Measurements from ENCODE around the gene RNF182.

The RNF182 gene

GRCh38 chr6:13913226-13914001 lies 11.3 kb upstream of the RNF182 start:
- Histone ChIP-seq H3K4me3 (ENCODE audit: low read length) (no peak overlapping the region), H3K4me2 (ENCODE audit: low read length) (no peak overlapping the region)

GRCh38 chr6:13914351-13914750 lies 10.4 kb upstream of the RNF182 start:
- Histone ChIP-seq H4K20me1 (ENCODE audit: control insufficient read depth, insufficient read depth, low read depth, low read length) (no peaks in the 10 kb centered on the region), H3K9me3 (ENCODE audit: control insufficient read depth, insufficient read depth, low read length) (no peaks in the 10 kb centered on the region), H3K4me1 (ENCODE audit: control insufficient read depth, low read length) (no peaks in the 10 kb centered on the region), H3K27me3 (ENCODE audit: control insufficient read depth, low read length) (peaks cover 16% of the 10 kb centered on the region; the same call in 1 of the 2 replicates), H3K79me2 (ENCODE audit: control insufficient read depth, low read length) (no peaks in the 10 kb centered on the region), H3K4me2 (ENCODE audit: low read length) (no peak overlapping the region), H3F3A (ENCODE audit: control insufficient read depth, insufficient read depth) (no peaks in the 10 kb centered on the region), H3K36me3 (ENCODE audit: control insufficient read depth, low read length) (no peaks in the 10 kb centered on the region), H3K4me3 (ENCODE audit: low read length) (no peak overlapping the region), H3K27ac (ENCODE audit: low read depth, low read length) (no peak overlapping the region), H3K9me2 (replicated peaks; ENCODE audit: control insufficient read depth, low read length) (no peaks in the 10 kb centered on the region)
- TF ChIP-seq EZH2phosphoT487 (IDR thresholded peaks at IDR 0.05; ENCODE audit: borderline replicate concordance, low read length) = no peak
- no peak for TF ChIP-seq CTCF (IDR thresholded peaks at IDR 0.05; ENCODE audit: low read depth, low read length, poor library complexity, severe bottlenecking)

More at GRCh38 chr6:13913226-13914001, 11.3 kb upstream of the RNF182 start:
- H3K9me3 ChIP-seq (ENCODE audit: control insufficient read depth, insufficient read depth, low read length) = no peaks in the 10 kb centered on the region
- H3K27me3 ChIP-seq (ENCODE audit: control insufficient read depth, low read length) = peaks cover 10% of the 10 kb centered on the region; the same call in 1 of the 2 replicates
- H3K27ac ChIP-seq (ENCODE audit: low read depth, low read length) = no peak overlapping the region
- no peaks in the 10 kb centered on the region for H3K4me1 ChIP-seq (ENCODE audit: control insufficient read depth, low read length)
- no peaks in the 10 kb centered on the region for H4K20me1 ChIP-seq (ENCODE audit: control insufficient read depth, insufficient read depth, low read depth, low read length)
- no peaks in the 10 kb centered on the region for H3K9me2 ChIP-seq (replicated peaks; ENCODE audit: control insufficient read depth, low read length)
- H3F3A ChIP-seq (ENCODE audit: control insufficient read depth, insufficient read depth) = no peaks in the 10 kb centered on the region
- no peaks in the 10 kb centered on the region for H3K36me3 ChIP-seq (ENCODE audit: control insufficient read depth, low read length)
- TF ChIP-seq CTCF (IDR thresholded peaks at IDR 0.05; ENCODE audit: low read depth, low read length, poor library complexity, severe bottlenecking) = no peak
- TF ChIP-seq EZH2phosphoT487 (IDR thresholded peaks at IDR 0.05; ENCODE audit: borderline replicate concordance, low read length) = no peak
- no peaks in the 10 kb centered on the region for H3K79me2 ChIP-seq (ENCODE audit: control insufficient read depth, low read length)

GRCh38 chr6:13915561-13916229 lies 9.1 kb upstream of the RNF182 start:
- H3K4me1 ChIP-seq (ENCODE audit: control insufficient read depth, low read length) = no peaks in the 10 kb centered on the region
- H4K20me1 ChIP-seq (ENCODE audit: control insufficient read depth, insufficient read depth, low read depth, low read length) = no peaks in the 10 kb centered on the region
- H3K4me3 ChIP-seq (ENCODE audit: low read length) = no peak overlapping the region
- H3F3A ChIP-seq (ENCODE audit: control insufficient read depth, insufficient read depth) = no peaks in the 10 kb centered on the region
- no peaks in the 10 kb centered on the region for H3K9me2 ChIP-seq (replicated peaks; ENCODE audit: control insufficient read depth, low read length)
- TF ChIP-seq CTCF (IDR thresholded peaks at IDR 0.05; ENCODE audit: low read depth, low read length, poor library complexity, severe bottlenecking) (no peak), EZH2phosphoT487 (IDR thresholded peaks at IDR 0.05; ENCODE audit: borderline replicate concordance, low read length) (no peak)
- no peak overlapping the region for H3K4me2 ChIP-seq (ENCODE audit: low read length)
- no peaks in the 10 kb centered on the region for H3K36me3 ChIP-seq (ENCODE audit: control insufficient read depth, low read length)
- peaks cover 24% of the 10 kb centered on the region; the same call in 1 of the 2 replicates for H3K27me3 ChIP-seq (ENCODE audit: control insufficient read depth, low read length)
- H3K9me3 ChIP-seq (ENCODE audit: control insufficient read depth, insufficient read depth, low read length) = no peaks in the 10 kb centered on the region
- H3K79me2 ChIP-seq (ENCODE audit: control insufficient read depth, low read length) = no peaks in the 10 kb centered on the region
- no peak overlapping the region for H3K27ac ChIP-seq (ENCODE audit: low read depth, low read length)

Data from DOHH2 (cell line).